GM12873 (cell line): ENCODE measurements around the gene GCN1.

Source experiments
- TF ChIP-seq, protein P1 (sequence below): IDR thresholded peaks from 2 replicates; pipeline ENCODE4 v1.5.1; 2012; ENCODE audit warnings: low read depth, mild to moderate bottlenecking, moderate library complexity, low read length, control low read depth; ENCODE audit not compliant: insufficient read depth; ENCODE audit errors: missing control alignments

GCN1 gene

DNA sequence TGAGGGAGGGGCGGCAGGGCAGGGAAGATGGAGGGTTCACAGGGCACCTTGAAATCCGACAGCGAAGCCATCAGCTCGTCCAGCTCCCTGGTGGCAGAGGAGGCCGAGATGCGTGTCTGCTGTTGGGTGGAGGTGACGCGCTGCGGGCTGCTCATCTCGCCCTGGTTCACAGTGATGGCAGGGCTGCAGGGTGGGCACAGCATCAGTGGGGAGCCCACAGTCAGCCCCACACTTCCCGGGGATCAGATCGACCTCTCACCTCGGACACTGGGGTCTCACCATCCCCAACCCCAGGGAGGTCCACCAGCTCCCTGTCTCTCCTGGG lies 27.0 kb upstream of the GCN1 start:
- TF ChIP-seq, protein P1, sequence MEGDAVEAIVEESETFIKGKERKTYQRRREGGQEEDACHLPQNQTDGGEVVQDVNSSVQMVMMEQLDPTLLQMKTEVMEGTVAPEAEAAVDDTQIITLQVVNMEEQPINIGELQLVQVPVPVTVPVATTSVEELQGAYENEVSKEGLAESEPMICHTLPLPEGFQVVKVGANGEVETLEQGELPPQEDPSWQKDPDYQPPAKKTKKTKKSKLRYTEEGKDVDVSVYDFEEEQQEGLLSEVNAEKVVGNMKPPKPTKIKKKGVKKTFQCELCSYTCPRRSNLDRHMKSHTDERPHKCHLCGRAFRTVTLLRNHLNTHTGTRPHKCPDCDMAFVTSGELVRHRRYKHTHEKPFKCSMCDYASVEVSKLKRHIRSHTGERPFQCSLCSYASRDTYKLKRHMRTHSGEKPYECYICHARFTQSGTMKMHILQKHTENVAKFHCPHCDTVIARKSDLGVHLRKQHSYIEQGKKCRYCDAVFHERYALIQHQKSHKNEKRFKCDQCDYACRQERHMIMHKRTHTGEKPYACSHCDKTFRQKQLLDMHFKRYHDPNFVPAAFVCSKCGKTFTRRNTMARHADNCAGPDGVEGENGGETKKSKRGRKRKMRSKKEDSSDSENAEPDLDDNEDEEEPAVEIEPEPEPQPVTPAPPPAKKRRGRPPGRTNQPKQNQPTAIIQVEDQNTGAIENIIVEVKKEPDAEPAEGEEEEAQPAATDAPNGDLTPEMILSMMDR: no peak

DNA sequence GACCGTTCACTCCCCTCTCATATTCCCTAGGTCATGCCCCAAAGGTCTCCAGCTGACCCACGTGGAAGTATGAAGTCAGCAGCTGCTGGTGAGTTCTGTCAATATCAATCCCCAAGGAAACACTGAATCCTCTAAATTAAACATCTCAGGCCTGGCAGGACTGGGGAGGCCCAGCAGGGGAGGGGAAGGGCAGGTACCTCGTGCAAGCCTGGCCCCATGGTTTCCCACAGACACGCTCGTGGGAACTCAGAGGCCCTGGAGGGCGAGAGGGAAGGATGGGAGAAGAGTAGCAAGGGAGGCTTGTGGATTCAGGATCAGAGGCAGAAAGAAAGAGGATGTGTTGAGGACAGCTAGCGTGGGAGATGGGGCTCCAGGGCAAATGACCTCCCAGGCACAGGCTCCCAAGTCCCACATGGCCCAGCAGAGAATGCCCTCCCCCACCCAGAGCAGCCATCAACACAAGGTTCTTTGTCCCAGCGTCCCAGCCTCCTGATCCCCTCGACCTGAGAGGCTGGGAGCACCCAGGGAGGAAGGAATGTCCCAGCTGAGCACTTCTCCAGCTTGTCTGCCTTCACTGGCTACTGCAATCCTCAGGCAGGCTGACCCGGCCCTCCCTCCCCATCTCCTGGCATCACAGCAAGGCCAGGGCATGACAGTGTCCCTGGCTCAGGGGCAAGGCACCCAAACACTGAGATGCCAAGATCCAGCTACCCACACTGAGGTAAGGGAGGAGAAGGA lies 26.5 kb upstream of the GCN1 start:
- TF ChIP-seq, protein P1: no peak

DNA sequence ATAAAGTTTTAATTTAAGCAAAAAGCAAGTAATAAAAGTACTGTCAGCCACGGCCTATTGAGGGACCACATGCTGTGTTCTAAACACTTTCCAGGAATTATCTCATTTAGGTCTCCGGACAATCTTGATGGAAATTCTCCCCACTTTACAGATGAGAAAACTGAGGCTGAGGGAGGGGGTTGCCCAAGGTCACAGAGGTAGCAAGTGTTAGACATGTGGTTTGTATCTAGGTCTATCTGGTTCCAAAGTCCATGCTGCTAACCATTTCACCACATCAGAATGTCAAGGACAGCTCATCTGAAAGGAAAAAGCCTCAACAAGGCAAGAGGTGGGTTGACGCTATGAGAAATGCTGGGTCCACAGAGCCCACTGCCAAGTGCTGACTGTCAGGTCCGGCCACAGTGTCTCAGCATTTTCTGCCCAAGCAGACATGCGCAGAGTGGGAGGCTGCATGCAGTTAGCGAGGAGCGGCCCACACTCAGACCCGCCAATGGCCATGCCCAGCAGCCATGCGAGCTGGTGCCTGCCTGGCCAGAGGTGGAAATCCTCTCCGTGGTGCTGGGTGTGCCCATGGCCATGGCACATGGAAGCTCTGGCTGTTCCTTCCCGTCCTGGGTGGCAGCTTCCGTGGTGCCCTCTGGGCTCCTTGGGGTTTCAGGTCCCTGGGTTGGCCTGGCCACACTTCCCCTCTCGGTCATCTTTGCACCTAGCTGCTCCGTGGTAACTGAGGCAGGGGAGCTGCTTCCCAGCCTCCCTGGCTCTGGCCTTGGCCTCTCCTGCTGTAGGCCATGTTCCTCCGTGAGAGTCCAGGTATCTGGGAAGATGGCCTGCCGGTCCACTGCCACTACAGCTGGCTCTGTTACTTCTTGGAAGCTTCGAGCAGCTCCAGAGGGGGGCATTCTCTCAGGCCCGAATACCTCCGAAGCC lies 24.4 kb upstream of the GCN1 start:
- TF ChIP-seq, protein P1: no peak

DNA sequence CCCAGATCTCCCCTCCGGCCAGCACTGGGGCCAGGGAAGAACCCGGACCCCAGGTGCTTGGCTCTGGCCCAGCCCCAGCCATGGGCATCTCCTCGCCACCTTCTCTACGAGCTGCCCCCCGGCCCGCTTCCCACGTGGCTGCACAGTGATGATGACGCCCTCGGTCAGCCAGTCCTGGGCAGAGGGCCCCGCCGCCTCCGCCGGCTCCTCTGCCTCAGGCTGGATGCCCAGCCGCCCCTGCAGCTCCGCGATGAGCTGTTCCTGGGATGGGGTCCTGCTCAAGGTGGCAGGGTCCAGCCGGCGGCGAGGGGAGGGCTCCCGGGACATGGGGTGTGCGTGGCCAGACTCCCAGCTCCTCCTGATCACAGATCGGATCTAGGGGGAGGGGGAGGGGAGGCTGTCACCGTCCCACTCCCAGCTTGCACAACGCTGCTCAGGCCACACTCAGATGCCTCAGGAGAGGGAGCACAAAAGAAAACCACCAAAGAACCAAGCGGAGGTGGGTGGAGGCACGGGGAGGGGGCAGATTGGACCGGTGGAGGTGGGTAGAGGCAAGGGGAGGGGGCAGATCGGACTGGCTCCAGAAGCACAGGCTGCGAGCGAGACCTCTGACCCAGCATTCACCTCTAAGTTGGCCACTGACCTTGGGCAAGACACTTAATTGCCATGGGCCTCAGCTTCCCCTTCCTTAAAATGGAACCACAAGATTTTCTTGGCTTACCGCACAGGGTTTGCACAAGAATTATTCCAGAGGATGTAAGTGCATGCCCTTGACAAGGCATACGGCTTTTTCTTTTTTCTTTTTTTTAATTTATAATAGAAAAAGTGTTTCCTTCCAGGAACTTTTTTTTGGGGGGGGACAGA lies 22.5 kb upstream of the GCN1 start:
- TF ChIP-seq, protein P1: no peak

DNA sequence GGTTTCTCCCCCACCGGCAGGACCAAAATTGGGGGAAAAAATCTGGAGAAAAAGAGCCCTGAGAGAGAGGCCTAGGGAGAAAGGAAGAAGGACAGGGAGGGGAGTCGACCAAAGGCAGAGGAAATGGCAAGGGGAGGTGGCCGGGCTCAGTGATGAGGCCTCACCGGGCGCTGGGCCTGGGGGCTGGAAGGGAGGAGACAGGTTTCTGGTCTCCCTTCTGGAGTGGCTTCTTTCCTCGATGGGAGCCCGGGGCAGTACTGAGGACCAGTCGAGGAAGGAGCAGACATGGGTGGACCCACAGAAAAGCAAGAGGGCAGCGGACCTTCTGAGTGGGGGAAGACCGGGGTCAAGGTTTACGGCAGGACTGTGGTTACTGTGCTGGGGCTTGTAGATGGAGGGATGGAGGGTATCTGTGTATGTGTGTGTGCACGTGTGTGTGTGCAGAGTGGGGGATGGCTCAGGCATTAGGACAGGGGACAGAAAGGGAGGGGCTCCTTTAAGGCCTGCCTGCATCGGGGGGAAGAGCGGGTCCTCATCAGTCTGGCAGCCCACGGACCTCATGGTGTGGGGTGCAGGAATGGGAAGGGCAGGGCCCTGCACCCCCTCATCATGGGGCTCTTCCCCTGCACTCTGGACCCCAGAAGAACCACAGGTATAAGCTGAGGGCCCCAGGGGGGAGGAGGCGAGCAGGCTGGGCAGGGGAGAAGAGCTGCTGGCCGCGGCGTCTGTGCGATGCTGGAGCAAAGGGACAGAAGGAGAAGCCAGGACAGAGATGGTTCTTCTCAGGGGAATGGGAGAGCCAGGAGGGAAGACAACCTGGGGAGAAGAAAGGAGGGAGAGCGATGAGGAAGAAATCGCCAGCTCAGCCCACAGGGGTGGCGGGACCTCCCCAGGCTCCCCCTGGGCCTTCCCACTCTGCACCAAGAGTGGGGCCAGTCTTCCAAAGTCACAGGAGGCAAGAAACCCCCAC lies 21.5 kb upstream of the GCN1 start:
- TF ChIP-seq, protein P1: no peak

DNA sequence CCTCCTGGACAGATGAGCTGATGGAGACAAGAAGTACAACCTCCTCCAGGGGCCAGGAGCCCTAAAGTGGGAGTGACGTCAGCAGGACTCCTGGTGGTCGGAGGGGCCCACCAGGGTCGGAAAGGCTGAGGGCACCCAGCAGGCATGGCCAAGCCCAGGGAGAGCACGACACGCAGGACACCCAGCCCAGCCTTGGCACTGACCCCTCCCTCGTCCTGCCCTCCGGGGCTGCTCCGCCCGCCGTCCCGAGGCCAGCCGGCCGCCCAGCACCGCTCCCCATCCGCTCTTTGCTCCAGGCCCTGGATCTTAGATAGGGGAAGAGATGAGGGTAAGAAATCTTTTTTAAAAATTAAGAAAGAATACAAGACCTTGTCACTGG lies 20.8 kb upstream of the GCN1 start:
- TF ChIP-seq, protein P1: no peak
